ENCODE results near the gene ADAM22. TPM values are rescaled to one million over a fixed set of nuclear protein-coding genes. Genes with fewer than 3 reads are reported as not detected.

Gene ADAM22
- total and polyA plus RNA-seq, 2 donors (not counting 1 experiment from before 2014, with no cell fraction given), result 0.30 to 1.8 TPM

GRCh38 chr7:87948371-87948770, 14.3 kb downstream of the ADAM22 start:
- no peak for DNase-seq
- Mint-ChIP-seq H3K4me3 (no peak overlapping the region), H3K27me3 (no peaks in the 10 kb centered on the region), H3K27ac (no peak overlapping the region), H3K4me1 (no peaks in the 10 kb centered on the region), H3K9me3 (ENCODE audit: insufficient read depth) (no peaks in the 10 kb centered on the region)
- intact Hi-C loops (cut with micrococcal nuclease), result no loop called here
- Histone ChIP-seq H3K79me2 (ENCODE audit: control insufficient read depth, insufficient read depth, low read length) (no peaks in the 10 kb centered on the region), H3K9ac (ENCODE audit: low read length) (no peak overlapping the region), H3K9me3 (ENCODE audit: control extremely low read depth in 1 of 3, control insufficient read depth in 2 of 3, insufficient read depth in 1 of 3, low read length in 2 of 3) (no peaks in the 10 kb centered on the region), H2AFZ (ENCODE audit: insufficient read depth, low read depth, low read length, poor library complexity, severe bottlenecking) (no peak overlapping the region), H3K36me3 (replicated peaks in 1 of 2; ENCODE audit: control extremely low read depth in 1 of 2, control insufficient read depth in 1 of 2, extremely low read depth in 1 of 2, insufficient read depth in 2 of 2, low read length in 1 of 2) (no peaks in the 10 kb centered on the region), H3K4me2 (replicated peaks; ENCODE audit: low read depth, low read length, poor library complexity, severe bottlenecking) (no peak overlapping the region), H3K4me1 (ENCODE audit: control insufficient read depth in 2 of 2, insufficient read depth in 2 of 2, low read length in 2 of 2) (no peaks in the 10 kb centered on the region), H3K27me3 (replicated peaks in 1 of 4; ENCODE audit: control extremely low read depth in 1 of 4, control insufficient read depth in 3 of 4, insufficient read depth in 4 of 4, low read length in 3 of 4) (no peaks in the 10 kb centered on the region), H3K27ac (ENCODE audit: low read length in 2 of 2) (no peak overlapping the region), H4K20me1 (ENCODE audit: control insufficient read depth, insufficient read depth, low read length, poor library complexity, severe bottlenecking) (no peaks in the 10 kb centered on the region), H3K4me3 (ENCODE audit: control extremely low read depth in 1 of 5, extremely low read depth in 1 of 5, insufficient read depth in 1 of 5, low read depth in 2 of 5, low read length in 4 of 5) (no peak overlapping the region)
- CTCF ChIA-PET, result no interaction called here
- POLR2A ChIA-PET, result no interaction called here
- ATAC-seq (ENCODE audit: low read depth), result no peak
- no peak for TF ChIP-seq EZH2 (IDR thresholded peaks at IDR 0.05; ENCODE audit: borderline replicate concordance, insufficient read depth, low read depth, low read length, poor library complexity, severe bottlenecking)
- TF ChIP-seq, protein P1, sequence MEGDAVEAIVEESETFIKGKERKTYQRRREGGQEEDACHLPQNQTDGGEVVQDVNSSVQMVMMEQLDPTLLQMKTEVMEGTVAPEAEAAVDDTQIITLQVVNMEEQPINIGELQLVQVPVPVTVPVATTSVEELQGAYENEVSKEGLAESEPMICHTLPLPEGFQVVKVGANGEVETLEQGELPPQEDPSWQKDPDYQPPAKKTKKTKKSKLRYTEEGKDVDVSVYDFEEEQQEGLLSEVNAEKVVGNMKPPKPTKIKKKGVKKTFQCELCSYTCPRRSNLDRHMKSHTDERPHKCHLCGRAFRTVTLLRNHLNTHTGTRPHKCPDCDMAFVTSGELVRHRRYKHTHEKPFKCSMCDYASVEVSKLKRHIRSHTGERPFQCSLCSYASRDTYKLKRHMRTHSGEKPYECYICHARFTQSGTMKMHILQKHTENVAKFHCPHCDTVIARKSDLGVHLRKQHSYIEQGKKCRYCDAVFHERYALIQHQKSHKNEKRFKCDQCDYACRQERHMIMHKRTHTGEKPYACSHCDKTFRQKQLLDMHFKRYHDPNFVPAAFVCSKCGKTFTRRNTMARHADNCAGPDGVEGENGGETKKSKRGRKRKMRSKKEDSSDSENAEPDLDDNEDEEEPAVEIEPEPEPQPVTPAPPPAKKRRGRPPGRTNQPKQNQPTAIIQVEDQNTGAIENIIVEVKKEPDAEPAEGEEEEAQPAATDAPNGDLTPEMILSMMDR (IDR thresholded peaks at IDR 0.05), result no peak

GRCh38 chr7:87959336-87959735, 25.3 kb downstream of the ADAM22 start:
- CTCF ChIA-PET, result no interaction called here
- TF ChIP-seq, protein P1 (IDR thresholded peaks at IDR 0.05), result no peak
- TF ChIP-seq EZH2 (IDR thresholded peaks at IDR 0.05; ENCODE audit: borderline replicate concordance, insufficient read depth, low read depth, low read length, poor library complexity, severe bottlenecking), result no peak
- H4K20me1 ChIP-seq (ENCODE audit: control insufficient read depth, insufficient read depth, low read length, poor library complexity, severe bottlenecking), result no peaks in the 10 kb centered on the region
- H2AFZ ChIP-seq (ENCODE audit: insufficient read depth, low read depth, low read length, poor library complexity, severe bottlenecking), result no peak overlapping the region
- no peaks in the 10 kb centered on the region for H3K27me3 ChIP-seq (replicated peaks in 1 of 4; ENCODE audit: control extremely low read depth in 1 of 4, control insufficient read depth in 3 of 4, insufficient read depth in 4 of 4, low read length in 3 of 4)
- no peak overlapping the region for H3K9ac ChIP-seq (ENCODE audit: low read length)
- Mint-ChIP-seq H3K27ac (no peak overlapping the region), H3K4me3 (no peak overlapping the region), H3K4me1 (no peaks in the 10 kb centered on the region), H3K27me3 (peaks cover 4% of the 10 kb centered on the region), H3K9me3 (ENCODE audit: insufficient read depth) (no peaks in the 10 kb centered on the region)
- POLR2A ChIA-PET, result no interaction called here
- H3K4me1 ChIP-seq (ENCODE audit: control insufficient read depth in 2 of 2, insufficient read depth in 2 of 2, low read length in 2 of 2), result no peaks in the 10 kb centered on the region
- no peak overlapping the region for H3K4me2 ChIP-seq (replicated peaks; ENCODE audit: low read depth, low read length, poor library complexity, severe bottlenecking)
- H3K36me3 ChIP-seq (replicated peaks in 1 of 2; ENCODE audit: control extremely low read depth in 1 of 2, control insufficient read depth in 1 of 2, extremely low read depth in 1 of 2, insufficient read depth in 2 of 2, low read length in 1 of 2), result no peaks in the 10 kb centered on the region
- H3K9me3 ChIP-seq (ENCODE audit: control extremely low read depth in 1 of 3, control insufficient read depth in 2 of 3, insufficient read depth in 1 of 3, low read length in 2 of 3), result no peaks in the 10 kb centered on the region
- intact Hi-C loops (cut with micrococcal nuclease), result no loop called here
- no peak overlapping the region for H3K4me3 ChIP-seq (ENCODE audit: control extremely low read depth in 1 of 5, extremely low read depth in 1 of 5, insufficient read depth in 1 of 5, low read depth in 2 of 5, low read length in 4 of 5)
- H3K27ac ChIP-seq (ENCODE audit: low read length in 2 of 2), result no peak overlapping the region
- H3K79me2 ChIP-seq (ENCODE audit: control insufficient read depth, insufficient read depth, low read length), result no peaks in the 10 kb centered on the region
- no peak for ATAC-seq (ENCODE audit: low read depth)
- no peak for DNase-seq
- WGBS (ENCODE audit: insufficient coverage), result no CpG with 5 or more reads among the region's 3 CpGs
